Left renal pelvis (tissue), 4 donors: ENCODE measurements around the gene BLVRA. TPM values are rescaled to one million over a fixed set of nuclear protein-coding genes. Genes with fewer than 3 reads are reported as not detected.
"Not testable (repeated sequence)": the region's sequence is repeated elsewhere in the genome, so short reads cannot be mapped to it uniquely, and the experiment has no call there.

Source experiments
- DNase-seq, 4 donors: peaks; one replicate each; pipeline ENCODE4 v3.0.0-alpha.2; 2013; ENCODE audit warnings: low read depth in 4 of 4, low spot score in 3 of 4
- polyA plus RNA-seq, 4 donors: library from polyadenylated mRNA; unstranded; fragments of 120-200 nt; gene quantifications; one replicate each; pipeline ENCODE4 v1.2.1, GENCODE V29; 2013; ENCODE audit not compliant: insufficient read length in 4 of 4

BLVRA gene, protein sequence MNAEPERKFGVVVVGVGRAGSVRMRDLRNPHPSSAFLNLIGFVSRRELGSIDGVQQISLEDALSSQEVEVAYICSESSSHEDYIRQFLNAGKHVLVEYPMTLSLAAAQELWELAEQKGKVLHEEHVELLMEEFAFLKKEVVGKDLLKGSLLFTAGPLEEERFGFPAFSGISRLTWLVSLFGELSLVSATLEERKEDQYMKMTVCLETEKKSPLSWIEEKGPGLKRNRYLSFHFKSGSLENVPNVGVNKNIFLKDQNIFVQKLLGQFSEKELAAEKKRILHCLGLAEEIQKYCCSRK
- 10 to 100 TPM; 41.8 to 57.2 (median 48.9) TPM for polyA plus RNA-seq

DNA sequence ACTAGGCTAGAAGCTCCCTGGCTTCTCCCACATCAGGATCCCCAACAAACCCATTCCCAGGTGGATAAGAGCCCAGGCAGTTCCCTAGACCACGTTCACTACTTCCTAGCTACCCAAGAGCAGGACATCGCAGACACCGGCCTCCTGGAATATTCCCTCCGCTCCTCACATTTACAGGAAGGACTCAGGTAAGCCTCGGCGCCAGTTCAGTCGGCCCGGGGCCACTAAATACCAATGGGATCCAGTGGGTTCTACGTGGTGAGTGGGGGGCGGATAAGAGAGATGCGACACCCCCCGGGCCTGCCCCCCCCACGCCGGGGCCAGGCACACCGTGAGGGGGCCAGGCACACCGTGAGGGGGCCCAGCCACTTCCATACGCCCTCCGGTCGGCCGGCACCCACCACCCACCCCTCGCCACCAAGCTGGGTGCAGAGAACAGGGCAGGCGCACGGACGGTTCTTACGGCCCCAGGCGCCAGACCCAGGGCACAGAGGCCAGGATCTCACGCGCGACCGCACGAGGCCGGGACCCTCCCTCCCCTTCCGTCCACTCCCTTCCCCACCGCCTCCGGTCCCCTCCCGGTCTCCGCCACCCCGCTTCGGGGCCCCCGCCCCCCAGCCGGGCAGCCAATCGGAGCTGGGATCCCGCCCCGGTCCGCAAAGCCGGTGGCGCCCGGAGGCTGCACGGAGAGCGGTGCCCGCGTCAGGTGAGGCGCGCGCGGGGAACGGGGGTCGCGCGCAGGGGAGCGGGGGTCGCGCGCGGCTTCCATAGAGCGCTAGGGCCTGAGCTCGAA lies at the start of gene BLVRA:
Gene BLVRA (plus strand): TSS at position 652 of the 793 bp plus-strand sequence. CDS start 12,479 bp downstream, outside the sequence.
- DNase-seq, result peak in 1 of 4 donors; percentile 49

DNA sequence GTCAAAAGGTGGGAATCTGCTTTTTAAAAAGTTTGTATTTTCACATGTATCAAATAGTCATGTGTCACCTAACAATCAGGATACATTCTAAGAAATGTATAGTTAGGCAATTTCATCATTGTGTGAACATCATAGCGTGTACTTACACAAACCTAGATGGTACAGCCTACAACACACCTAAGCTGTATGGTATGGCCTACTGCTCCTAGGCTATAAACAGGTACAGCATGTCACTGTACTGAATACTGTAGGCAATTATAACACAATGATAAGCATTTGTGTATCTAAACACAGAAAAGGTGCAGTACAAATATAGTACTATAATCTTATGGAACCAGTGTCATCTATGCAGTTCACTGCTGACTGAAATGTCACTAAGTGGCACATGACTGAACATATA lies 47.0 kb upstream of the BLVRA start:
- no peak for DNase-seq

DNA sequence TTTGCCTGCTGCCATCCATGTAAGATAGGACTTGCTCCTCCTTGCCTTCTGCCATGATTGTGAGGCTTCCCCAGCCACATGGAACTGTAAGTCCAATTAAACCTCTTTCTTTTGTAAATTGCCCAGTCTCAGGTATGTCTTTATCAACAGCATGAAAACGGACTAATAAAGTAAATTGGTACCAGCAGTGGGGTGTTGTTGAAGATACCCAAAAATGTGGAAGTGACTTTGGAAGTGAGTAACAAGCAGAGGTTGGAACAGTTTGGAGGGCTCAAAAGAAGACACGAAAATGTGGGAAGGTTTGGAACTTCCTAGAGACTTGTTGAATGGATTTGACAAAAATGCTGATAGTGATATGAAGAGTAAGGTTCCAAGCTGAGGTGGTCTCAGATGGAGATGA lies 42.5 kb upstream of the BLVRA start:
- not testable (repeated sequence) for DNase-seq

DNA sequence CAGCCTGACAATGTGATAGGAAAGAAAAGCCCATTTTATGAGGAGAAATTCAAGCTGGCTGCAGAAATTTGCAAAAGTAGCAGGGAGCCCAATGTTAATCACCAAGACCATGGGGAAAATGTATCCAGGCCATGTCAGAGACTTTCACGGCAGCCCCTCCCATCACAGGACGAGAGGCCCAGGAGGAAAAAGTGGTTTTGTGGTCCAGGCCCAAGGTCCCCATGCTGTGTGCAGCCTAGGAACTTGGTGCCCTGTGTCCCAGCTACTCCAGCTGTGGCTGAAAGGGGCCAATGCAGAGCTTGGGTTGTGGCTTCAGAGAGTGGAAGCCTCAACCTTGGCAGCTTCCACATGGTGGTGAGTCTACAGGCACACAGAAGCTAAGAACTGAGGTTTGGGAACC lies 41.9 kb upstream of the BLVRA start:
- no peak for DNase-seq

DNA sequence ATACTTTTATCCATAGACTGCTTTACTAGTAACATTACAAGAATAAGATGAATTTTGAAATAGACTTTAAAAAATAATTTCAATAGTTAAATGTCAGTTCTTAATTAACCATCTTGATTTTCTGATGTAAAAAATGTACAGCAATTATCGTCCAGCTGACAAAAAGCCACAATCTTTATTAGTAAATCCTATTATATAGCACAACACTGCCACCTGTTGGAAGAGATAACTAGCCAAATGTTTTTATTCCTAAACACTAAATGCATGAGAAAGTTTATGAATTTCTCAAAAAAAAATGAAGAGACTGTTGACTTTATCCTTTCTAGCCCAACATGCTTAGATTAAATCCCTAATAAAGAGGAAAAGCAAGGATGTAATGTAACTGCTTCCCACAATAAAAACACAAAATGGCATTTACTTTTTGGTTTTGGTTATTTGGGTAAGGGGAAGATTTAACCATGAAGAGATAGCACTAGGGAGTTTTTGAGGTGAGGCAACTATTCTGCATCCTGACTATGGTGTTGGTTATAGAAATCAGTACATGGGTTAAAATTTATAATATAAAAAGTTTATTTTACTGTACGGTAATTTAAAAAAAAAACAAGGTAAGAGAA lies 37.2 kb upstream of the BLVRA start:
- DNase-seq, result peak in 1 of 4 donors; percentile 34

DNA sequence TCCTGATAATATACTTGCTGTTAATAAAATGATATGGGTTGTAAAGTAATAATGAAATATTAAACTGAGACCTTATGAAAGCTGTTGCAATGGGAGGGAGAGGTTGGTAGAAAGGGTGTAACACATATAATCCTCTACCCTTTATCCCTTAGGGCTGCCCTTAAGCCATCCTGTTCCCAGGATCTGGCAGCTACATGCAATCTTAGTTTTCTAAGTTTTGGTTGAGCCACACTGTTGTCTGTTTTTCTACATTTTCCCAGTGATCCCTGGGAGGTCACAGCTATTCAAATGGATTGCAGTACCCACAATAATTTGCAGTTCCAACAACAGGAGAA lies 35.5 kb upstream of the BLVRA start:
- no peak for DNase-seq

DNA sequence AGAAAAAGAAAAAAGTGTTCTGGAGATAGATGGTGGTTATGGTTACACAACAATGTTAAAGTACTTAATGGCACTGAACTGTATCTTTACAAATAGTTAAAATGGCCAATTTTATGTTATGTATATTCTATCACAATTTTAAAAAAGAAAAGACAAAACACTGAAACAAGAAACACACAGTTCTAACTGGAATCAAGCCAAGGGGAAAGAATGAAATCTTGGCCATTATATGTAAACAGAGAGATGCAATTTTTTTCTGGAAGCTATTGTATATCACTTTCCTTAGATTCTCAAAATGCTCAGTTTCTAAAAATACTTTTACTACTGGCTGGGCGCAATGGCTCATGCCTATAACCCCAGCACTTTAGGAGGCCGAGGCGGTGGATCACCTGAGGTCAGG lies 33.2 kb upstream of the BLVRA start:
- no peak for DNase-seq

DNA sequence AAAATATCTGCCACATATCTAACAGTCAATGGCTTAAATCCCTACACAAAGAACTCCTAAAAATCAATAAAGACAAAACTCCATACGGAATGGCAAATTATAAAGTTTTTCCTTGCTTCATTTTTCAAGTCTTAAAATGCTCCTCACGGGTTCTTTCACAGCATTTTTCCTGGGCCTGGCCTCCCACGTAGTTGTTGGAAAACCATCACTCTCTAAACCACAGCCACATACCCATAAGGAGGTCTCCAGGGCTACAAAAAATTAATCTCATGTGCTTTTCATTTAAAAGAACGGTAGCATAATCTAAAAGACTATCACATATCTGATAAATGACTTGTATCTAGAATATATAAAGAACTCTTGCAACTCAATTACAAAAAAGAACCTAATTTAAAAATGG lies 32.0 kb upstream of the BLVRA start:
- no peak for DNase-seq

DNA sequence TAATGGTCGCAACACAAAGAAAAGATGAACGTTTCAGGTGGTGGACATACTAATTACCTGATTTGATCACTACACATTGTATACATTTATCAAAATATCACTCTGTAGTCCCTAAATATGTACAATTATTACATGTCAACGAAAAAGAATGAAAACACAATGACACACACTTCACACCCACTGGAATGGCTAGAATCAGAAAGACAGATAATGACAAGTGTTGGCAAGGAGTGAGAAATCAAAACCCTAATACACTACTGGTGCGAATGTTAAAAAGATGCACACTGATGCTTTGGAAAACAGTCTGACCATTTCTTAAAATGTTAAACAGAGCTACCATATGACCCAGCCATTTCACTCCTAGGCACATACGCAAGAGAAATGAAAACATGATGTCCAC lies 31.5 kb upstream of the BLVRA start:
- no peak for DNase-seq

DNA sequence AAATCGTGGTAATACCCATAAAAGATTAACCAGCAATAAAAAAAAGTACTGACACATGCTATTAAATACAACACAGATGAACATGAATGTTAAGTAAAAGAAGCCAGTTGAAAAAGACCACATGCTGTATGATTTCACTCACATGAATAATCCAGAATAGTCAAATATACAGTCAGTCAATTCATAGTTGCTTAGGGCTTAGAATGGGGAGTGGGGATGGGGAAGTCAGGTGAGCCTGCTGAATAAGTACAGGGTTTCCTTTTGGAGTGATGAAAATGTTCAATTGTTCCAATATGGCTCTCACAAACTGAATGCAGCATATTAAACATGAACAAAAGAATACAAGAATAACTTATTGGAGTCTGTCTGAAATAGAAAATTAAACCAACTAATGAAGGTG lies 31.0 kb upstream of the BLVRA start:
- DNase-seq, result no peak

DNA sequence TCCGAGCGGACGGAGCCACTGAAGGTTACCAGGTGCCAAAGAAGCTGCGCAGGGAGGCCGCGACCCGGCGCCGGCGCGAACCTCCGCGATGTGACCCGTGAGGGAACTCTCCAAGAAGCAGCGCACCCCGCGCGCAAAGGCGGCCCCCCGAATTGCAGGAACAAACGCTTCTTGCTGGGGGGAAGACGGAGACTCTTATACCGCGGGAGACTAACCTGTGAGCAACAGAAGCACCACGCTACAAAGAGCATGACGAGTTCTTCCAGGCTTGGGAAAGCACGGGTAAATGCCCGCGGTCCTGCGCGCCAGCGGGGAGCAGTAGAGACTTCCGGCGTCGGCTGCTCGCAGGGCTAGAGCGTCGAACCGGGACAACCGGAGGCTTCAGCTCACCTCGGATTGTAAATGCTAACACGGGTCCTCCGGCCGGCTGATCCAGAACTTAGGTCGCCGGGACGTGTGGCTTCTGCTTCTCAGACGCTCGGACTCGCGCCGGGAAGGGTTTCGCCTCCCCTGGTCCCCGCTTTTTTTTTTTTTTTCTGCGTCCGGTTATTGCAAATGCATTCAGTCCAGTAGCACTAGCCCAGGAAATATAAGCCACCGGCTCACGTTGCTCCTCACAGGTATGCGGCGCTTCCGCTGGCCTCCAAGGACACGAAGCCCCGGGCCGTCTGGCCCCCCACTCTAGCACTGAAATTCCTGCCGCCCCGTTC lies 29.1 kb upstream of the BLVRA start, which contains the start of gene COA1:
Gene COA1 (minus strand): TSS at position 310 of the 710 bp plus-strand sequence. CDS start 80,909 bp downstream, outside the sequence.
- peak; percentile 75 to 83 (median 80) for DNase-seq

DNA sequence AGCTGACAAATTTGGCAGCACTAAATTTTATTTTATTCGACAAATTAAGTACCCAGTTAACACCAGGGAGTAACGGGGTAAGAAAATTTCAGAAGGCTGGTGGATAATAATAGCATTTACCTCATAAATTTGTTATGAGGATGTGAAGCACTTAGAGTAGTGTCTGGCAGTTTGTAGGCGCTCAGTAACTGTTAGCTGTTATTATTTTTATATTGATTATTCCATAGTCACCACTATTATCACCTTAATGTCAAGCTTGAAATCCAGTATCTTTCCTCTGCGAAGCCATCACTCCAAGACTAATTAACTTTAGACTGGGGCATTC lies 28.6 kb upstream of the BLVRA start:
- DNase-seq, result no peak

DNA sequence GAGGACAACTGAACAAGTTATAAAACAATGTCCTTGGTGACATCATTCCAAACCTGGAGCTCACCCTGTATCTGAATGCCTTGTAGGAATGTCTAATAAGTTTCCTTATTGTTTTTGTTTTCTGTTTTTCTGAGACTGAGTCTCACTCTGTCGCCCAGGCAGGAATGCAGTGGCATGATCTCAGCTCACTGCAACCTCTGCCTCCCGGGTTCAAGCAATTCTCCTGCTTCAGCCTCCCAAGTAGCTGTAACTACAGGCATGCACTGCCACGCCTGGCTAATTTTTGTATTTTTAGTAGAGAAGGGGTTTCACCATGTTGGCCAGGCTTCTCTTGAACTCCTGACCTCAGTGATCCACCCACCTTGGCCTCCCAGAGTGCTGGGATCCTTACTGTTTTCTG lies 27.0 kb upstream of the BLVRA start:
- not testable (repeated sequence) for DNase-seq

DNA sequence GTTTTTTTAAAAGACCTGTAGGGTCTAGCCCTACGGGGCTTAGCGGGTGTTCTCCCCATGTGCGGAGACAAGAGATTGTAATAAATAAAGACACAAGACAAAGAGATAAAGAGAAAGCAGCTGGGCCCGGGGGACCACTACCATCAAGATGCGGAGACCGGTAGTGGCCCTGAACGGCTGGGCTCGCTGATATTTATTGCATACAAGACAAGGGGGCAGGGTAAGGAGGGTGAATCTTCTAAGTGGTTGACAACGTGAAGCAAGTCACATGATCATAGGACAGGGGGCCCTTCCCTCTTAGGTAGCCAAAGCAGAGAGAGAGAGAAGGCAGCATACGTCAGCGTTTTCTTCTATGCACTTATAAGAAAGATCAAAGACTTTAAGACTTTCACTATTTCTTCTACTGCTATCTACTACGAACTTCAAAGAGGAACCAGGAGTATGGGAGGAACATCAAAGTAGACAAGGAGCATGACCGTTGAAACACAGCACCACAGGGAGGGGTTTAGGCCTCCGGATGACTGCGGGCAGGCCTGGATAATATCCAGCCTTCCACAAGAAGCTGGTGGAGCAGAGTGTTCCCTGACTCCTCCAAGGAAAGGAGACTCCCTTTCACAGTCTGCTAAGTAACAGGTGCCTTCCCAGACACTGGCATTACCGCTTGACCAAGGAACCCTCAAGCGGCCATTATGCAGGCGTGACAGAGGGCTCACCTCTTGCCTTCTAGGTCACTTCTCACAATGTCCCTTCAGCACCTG lies 23.7 kb upstream of the BLVRA start:
- not testable (repeated sequence) for DNase-seq

DNA sequence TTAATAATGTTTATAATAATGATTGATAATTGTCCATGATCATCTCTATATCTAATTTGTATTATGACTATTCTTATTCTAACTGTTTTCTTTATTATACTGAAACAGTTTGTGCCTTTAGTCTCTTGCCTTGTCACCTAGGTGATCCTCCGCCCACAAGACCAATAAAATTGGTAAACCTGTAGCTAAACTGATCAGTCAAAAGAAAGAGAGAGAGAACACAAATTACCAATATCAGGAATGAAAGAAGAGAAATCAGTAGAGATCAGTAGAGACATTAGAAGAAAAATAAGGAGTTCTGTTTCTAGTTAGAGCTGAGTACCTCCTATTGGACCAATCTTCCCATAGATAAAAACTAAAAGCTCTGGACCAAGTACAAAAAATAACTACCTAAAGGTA lies 23.1 kb upstream of the BLVRA start:
- DNase-seq, result no peak

DNA sequence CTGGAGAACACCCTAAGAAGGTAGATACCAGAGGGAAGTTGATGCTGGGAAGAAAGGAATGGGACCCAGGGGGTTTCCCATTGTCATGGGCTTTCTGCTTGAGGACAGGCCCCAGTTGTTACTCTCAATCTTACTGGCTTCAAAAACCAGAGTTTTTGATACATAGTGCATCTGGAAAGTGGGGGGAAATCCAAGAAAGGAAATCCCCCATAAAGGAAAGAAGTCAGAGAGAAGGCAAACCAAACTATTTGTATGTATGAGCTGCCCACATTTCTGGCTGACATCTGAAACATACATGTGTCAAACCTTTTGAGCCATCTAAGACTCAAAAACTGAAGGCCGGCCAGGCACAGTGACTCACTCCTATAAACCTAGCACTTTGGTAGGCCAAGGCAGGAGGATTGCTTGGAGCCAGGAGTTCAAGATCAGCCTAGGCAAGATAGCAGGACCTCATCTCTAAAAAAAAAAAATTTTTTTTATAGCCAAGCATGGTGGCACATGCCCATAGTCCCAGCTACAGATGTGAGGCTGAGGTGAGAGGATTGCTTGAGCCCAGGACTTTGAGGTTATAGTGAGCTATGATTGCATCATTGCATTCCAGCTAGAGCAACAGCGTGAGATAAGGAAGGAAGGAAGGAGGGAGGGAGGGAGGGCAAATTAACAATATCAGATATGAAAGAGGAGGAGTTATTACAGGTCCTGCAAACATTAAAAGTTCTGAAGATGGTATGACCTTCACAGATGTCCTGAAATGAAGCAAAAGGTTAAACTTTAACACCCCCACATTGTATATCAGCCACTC lies 22.5 kb upstream of the BLVRA start:
- DNase-seq, result no peak

DNA sequence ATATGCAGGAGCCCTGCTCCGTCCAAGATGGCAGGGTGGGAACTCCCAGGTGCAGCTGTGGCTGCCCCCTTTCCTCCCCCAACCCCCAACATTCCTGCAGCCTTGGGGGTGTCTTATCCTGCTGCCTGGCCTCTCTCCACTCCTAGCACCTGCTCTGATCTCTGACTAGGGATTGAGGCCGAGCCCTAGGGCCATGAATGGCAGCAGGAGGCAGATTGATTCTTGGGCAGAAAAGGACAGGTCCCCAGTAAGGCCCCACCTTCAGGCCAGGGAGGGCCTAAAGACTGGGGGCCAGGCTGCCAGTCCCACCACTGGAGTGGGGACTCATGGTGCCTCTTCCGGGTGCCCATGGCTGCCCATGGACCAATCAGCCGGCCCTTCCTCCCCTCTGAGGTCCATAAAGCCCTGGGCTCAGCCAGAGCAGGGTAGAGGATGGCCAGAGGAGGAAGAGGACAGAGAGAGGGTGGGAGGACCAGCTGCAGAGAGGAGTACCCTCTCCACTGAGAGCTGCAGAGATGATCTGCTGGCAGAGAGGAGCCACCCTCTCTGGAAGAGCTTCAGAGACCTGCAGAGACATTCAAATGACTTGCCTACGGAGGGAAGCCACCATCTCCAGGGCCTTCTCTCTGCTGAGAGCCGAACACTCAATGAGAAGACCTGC lies 20.9 kb upstream of the BLVRA start:
- DNase-seq, result no peak

DNA sequence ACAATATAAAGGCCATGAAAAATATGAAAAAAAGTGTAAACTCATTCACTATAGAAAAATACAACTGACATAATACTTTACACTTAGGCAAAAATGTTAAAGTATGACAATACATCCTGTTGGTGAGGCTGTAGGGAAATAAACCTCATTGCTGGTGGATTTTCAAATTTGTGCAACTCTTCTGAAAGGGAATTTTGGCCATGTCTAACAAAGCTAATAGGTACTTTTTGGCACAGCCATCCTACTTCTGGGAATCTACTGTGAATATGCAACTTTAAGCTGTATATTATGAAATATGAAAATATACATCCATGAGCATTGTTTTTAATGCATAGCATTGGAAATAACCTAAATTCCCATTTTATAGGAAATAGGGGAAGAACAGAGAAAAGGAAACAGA lies 15.8 kb upstream of the BLVRA start:
- DNase-seq, result no peak
